GM18858 (cell line): ENCODE results near the gene WNT3.

ENCODE experiments used
- ATAC-seq: cut with Tn5 transposase; IDR thresholded peaks from one replicate; pipeline ENCODE4 v1.9.1; 2021; ENCODE audit not compliant: unreplicated experiment

The WNT3 gene

DNA sequence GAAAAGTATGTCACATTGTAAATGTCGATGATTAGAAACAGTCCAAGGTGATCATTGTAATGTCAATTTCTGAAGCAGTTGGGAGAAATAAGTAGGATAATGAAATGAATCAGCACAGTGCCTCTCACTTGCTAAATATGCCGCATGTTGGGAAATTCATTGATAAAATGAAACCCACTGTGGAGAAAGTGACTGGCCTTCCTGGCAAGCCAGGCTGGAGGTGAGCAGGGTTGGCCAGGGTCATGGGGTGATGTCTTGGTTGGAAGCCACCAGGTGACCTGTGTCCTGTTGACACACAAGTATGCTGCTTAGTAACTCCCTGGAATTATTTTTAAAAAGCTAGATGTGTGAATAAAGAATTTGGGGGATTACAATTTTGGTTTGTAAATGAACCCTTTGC is 18.0 kb upstream of the WNT3 start:
- ATAC-seq = no peak

DNA sequence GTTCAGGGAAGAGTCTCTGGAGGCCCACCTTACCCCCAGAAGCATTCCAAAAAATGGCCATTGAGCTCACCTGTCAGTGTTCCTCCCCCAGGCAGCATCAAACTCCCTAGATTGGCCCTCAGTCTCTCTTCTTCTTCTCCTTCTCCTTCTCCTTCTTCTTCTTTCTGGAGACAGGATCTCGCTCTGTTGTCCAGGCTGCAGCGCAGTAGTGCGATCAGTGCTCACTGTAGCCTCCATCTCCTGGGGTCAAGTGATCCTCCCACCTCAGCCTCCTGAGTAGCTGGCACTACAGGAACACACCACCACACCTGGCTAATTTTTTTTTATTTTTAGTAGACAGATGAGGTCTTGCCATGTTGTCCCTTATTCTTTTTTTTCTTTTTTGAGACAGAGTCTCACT is 16.4 kb upstream of the WNT3 start:
- no peak for ATAC-seq

DNA sequence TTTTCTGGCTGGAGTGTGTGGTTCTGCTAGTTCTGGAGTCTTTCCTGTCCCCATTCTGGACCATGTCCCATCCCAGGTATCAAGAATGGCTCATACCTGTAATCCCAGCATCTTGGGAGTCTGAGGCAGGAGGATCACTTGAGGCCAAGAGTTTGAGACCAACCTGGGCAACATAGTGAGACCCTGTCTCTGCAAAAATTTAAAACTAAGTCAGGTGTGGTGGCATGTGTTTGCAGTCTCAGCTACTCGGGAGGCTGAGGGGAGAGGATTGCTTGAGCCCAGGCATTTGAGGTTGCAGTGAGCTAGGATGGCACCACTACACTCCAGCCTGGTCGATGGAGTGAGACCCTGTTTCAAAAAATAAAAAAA is 15.3 kb upstream of the WNT3 start:
- no peak for ATAC-seq

DNA sequence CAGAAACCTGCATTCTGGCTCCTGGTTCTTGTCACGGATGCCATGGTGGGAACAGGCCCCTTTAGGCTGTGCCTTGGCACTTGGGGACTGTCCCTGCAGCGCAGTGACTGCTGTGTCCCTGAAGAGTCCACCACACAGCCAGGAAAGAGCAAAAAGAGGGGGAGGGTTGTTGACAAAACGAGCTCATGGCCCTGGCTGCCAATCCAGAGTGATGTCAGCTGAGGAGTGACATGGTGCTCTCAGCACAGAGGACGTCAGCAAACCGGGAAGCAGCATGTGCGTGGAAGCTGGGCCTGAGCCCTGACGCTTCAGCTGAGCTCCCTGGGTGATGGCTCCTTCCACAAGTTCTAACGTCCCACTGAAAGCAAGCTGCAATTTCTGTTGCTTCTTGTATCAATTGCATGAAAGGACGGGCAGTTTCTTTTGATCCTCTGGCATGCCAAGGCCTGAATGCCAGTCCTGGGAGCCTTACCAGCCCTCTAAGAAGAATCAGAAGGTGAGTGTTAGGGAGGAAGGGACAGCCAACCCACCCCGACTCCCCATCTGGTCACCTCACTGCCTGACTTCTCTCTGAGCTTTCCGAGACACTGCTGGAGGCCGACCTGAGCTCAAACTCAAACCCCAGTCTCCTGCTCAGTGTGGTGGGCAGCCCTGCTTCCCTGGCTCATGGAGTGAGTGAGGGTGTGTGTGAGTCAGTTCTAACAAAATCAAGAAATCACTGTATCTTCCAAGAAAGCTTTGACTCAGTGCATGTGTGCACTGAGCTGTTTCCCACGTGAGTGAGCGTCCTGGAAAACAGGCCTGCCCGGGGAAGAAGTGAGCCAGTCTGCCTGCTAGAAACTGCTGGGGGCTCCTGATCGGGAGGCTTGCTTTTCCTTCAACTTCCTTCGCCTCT is 14.7 kb upstream of the WNT3 start:
- no peak for ATAC-seq

DNA sequence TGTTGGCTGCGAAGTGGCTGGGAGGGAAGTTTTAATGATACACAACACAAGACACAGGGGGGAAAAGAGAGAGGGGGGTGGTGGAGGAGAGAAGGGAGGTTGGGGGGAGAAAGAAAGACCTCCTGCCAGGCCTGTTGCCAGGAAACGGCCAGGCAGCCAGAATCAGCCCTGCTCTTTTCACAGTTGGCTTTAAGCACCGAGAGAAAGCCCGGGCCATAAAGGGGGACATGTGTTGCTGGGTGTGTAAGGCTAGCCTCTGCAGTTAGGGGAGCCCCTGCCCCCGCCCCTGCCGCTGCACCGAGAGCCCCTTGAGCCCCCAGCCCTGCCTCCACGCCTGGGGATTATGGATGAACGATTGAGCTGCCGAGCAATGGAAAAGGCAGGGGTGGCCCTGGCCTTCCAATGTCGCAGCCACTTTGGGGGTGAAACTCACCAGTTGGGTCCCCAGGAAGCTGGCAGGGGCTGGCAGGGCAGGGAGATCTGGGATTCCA is 13.9 kb upstream of the WNT3 start:
- ATAC-seq = no peak

DNA sequence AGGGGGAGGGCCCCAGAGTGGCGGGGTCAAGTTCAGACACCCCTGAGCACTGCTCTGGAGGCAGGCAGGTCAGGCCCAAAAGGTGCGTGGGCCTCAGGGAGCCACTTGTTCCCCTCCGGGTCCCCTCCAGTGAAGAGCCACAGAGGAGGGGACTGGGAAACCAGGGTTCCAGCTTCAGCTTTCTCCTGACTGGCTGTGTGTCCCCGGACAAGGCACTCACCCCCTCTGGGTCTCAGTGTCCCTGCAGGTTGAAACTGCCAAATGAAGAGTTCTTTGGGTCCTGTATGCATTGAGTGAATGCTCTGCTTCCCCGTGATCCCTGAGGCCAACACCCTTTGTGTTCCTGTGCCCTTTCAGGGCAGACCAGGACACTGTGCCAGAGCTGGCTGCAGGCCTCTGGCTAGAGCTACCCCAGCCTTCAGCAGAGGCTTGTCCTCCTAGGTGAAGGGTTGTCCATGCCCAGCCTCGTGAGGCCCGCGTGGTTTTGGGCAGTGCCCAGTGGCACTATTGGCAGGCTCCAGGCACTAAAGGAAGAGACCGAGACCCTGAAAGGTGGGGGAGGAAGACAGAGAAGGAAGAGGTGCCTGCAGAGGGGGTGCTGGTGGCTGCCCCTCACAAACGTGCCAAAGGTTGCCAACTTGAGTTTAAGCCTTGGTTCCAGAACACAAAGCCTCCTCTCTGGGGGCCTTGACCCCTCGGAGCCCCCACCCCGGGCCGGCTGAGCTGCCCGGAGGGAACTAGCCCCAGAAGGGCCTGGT is 13.3 kb upstream of the WNT3 start:
- ATAC-seq = no peak

DNA sequence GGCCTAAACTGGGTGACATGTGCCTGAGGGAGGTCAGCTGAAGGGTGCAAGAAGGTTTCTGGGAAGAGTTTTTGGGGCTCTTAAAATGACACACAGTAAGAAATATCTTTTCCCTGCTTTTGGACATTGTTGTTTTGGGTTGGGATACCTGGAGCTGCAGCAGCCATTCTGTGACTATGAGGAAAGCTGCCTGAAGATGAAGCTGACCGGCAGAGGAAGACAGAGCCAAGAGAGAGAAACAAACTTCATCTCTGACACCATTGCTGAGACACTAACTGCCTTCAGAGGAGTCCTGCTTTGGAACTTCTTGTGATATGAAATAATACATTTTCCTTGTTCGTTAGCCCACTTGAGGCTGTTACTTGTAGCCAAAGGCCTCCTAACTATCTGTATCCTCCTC is 8.8 kb upstream of the WNT3 start:
- ATAC-seq = no peak

DNA sequence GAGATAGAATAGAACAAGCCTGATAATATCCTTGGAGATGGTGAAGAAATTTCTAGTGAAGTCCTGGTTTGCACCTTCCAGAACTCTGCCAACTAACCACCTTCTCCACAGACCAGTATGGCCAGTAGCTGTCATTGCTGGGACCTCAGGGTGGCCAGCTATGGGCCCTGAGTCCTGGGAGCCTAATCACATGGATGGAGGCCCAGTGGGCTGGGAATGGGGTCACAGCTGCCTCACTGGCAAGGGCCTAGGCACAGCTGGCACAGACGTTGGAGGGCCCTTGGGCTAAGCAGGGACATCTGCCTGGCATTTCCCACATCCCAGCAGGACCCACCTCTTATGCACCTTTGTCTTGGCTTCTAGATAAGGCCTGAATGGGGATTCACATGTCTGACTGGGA is 7.6 kb upstream of the WNT3 start:
- no peak for ATAC-seq

DNA sequence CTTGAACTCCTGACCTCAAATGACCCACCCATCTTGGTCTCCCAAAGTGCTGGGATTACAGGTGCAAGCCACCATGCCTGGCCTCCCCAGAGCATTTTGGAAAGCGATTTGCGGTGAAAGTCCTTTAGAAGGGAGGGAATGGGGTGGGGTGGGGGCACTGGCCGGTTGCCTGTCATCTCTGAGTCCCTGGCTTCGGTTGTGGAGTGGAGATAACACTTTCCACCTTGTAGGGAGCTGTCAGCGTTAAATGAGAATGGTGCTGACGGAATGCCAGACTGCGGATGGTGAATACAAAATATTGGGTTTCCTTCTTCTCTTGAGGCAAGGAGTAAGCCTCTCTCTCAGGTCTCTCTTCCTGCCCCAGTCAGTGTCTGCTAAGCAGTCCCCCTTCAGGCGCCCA is 5.2 kb upstream of the WNT3 start:
- ATAC-seq = no peak

DNA sequence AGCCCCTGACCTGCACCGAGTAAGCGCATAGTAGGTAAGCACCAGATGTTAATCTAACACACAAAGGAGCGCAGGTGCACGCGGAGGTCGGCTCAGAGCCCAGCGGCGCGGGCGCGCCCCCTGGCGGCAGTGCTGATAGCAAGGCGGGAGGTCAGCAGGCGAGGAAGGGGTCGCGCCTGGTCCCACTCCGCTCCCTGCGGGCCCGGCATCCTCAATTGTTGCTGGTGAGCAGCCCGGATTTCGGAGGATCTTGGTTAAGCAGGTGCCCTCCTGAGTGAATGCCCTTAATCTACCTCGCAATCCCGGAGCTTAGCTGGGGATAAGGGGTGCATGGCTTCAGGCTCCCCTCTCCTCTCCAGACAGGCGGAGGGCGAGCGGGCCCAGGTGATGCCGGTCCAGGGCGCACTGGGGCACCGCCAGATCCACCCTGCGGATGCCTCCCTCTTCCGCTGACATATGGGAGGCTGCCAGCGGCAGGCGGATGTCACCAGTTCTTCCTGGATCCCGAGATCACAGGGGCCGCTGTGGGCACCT is 4.0 kb upstream of the WNT3 start:
- no peak for ATAC-seq

DNA sequence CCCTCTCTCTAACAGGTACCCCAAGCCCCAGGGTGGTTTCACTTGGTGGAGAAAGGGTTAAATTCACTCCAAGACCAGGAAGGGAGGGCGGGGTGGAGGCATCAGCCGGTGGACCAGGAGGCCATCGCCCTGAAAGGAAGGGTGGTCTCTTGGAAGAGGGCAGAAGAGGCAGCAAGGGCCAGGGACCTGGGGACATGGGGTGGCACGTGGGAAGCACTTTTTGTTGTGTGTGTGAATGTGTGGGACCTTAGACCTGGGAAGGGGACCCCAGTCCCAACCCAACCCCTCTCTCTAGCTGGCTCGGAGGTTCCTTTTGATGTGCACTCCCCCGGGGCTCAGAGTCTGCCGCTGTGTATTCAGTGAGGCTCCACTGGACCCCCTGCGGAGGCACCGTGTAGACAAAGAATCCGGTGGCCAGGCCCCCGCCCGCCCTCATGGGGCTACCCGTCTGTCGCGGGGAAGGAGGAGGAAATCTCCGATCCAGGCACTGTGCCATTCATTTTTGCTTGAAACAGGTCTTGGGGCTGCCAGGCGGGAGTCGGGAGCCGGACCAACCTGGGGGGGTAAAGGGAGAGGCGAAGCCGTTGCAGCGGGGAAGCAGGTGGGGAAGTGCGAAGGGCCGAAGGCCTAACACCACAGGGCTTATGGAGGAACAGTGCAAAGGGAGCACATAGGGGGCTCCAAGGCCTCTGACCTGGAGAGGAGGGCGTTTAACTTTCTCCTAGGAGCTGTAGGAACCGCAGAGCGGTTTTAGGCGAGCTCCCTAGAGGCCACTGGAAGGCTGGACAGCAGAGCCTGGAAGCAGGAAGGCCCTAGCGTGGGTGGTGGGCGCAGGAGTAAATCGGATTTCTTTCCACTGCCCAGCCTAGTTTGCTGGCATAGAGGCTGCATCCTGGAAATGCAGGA is 3.2 kb upstream of the WNT3 start:
- no peak for ATAC-seq

DNA sequence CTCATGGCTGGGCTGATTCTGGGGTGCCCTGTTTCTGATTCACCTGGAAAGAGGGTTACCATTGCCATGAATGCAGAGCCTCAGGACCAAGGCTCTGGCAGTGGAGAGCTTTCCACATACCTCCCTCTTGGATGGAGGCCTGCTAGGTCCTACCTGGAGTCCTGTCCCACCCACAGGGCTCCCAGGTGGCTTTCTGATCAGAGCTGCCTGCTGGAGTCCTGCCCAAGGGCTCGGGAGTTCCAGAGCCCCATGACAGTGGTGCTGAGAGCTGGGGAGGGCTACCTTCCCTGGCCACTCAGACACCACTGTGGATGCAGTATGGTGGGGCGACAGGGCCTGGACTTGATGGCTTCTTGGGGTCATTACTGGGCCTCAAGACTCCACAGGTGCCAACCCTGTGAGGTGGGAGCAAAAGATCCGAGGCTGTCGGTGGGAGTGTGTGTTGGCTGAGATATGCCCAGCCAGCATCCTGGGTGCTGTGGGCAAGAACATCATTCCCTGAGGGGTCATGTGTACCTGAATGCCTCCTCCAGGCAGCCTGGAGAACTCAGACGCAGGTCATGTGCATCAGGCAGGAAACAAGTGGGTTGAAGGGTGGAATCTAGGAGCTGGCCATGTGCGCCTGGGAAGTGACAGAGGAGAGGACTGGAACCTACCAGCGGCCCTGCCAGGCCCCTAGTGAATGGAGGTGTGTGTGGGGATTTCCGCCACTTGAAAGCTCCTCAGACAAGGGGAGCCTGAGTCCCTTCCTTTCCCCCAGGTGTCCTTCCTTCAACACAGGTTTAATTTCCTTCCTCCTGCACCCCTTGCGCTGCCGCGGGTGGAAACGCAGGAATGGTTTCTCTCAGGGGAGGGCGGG is 2.3 kb upstream of the WNT3 start:
- no peak for ATAC-seq

DNA sequence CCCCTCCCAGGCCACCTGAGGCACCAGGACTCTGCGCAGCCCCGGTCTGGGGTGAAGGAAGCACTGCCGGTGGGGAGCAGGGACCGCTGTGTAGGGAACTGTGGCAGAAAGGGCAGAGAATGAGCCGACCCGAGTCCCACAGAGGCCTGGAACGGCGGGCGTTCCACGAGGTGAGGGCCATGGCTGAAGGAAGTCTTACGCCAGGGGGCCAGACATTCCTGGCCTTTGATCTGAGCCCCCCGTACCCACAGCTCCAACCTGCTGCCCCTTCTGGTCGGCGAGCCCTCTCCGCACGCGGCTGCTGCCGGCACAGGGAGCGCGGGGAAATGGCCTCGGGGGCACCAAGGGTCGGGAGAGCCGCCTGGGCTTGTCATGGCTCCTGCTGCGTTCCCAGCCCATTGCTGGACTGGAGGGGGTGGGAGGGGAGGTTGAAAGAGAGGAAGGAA is 1.4 kb upstream of the WNT3 start:
- no peak for ATAC-seq

DNA sequence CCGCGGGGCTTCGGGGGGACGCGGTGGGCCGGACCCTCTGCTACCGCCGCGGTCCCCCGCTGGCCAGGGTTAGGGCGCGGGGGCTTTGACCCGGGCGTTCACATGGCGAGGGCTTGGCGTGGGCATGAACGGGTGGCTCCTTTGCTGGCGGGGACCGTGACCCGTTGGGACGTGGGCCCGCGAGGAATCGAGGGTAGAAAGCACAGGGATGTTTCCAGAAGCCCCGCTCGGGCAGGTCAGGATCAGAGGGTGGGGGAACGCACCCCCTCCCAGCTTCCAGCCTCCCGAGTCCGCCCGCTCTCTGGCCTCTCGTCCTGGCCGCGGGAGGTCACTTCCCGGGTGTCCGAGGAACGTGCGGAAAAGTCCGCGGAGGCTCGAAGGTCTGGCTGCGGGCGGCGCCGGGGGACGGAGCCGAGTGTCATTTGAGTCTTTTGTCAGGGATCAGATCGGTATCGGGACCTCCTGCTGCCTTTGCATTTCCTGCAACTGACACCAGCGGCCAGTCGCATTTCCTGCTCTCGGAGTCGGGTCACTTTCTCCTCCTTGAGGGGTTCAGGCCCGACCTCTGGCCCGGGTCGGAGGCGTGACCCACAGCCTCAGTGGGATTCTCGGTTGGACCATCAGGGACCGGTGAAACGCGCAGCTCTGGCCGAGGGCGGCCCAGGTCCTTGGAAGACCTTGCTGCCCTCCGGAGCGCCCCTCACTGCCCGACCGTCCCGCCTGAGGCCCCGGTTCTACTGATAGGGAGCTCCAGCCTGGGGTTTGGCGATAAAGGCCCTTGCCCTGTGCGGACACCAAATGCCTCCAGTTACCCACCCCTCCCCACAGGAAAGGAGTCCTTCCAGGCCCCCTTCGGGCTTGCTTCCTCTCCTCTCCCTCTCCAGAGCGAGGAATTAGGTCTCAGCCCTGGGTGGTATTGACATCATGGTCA is 702 bp upstream of the WNT3 start:
- no peak for ATAC-seq

DNA sequence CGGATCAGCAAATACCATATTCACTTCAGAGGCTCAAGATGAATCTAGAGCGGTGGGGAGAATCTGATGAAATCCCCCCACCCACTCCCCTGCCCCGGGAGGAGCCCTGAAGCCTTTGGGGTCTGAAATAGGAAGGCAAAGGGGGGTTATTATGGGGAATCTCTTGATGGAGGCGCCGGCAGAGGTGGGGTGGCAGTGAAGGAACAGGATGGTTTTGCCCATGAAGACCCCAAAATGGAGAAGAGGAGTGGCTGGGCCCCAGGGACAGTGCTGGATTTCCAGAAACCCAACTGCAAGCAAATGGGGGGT is 637 bp downstream of the WNT3 start:
- no peak for ATAC-seq

DNA sequence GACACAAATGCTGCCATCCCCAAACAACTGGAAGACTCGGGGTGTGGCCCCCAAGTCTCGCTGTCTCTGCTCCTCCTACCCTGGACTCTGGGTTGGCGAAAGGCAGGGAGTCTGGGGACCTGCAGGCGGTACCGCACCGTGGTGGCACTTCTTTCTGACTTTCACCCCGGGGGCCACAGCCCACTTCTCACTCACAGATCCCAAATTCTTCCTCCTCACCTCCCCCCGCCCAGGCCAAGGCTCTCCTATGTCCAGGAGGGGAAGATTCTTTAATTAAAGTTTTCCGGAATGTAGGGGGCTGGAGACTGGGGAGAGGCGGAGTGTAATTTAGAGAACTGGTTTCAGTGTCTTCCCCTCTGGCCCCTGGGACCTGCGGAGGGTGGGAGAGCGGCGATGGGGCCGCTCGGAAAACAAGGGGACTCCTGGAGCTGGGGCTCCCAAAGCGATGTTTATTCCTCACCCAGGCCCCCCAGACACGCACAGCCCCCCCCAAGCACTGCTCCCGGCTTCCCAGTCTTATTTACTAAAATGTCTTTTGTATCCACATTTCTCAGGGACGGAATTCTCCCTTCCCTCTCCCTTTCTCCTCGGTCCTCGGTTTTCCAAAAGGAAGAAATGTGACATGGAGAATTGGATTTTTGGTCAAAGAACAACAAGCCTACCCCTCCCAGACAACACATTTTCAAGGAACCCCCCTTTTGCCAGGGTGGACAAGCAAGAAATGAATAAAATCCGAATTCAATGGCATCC is 1.2 kb downstream of the WNT3 start:
- ATAC-seq = no peak

DNA sequence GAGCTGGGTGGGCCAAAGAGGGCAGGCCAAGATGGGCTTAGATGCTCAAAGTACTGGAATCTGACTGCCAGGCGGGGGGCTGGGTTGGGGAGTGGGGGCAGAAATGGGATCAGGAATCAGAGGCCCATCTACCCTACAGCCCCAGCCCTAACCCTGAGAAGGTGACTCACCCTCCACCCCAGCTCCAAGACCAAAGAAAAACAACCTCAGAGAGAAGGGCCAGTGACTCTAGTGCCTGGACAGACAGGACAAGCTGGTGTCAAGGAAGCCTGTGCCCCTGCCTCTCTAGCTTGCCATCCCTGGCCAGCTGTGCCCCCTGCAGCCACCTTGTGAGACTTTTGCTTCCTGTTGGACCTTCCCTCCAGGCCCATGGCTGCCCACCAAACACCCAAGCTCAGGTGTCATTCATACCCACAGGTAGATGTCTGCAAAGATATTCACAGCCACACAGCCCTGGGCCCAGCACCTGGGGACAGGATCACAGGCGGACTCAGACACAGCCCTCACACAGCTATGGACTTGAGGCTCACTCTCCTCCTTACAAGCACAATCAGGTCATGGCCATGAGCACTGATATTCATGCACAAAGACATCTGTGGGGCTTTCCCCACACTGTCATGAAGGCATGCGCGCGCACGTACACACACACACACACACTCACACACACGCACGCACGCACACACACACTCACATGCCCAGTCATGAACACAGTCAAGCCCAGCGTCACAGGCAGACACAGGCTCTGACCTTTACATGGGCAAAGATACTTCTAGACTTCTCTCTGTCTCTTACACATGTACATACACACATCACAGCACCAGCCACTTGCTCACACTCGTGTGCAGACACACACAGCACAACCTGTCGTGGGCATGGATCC is 2.8 kb downstream of the WNT3 start:
- no peak for ATAC-seq
